SK-N-SH (cell line): Measurements from ENCODE around the gene MRPS18A. TPM values are rescaled to one million over a fixed set of nuclear protein-coding genes. Genes with fewer than 3 reads are reported as not detected.

ENCODE experiments used
- CTCF ChIA-PET: fragments of 300-600, 350-600 bp; formaldehyde crosslinking; extraction: SDS; loops from one replicate; lab custom pipeline; 2021; lab: Yijun Ruan, JAX
- POLR2A ChIA-PET: fragments of 350-600 bp; sonication (Branson Sonifier 250); formaldehyde crosslinking; extraction: SDS; loops from one replicate; lab custom pipeline; 2020; ENCODE audit warnings: antibody characterized with exemption, inconsistent platforms; lab: Yijun Ruan, JAX
- DNase-seq: peaks from one replicate; pipeline ENCODE4 v3.0.0; 2012
- H2AFZ ChIP-seq: fragments of 200-600 bp; sonication (generic); 2 replicates; pipeline ENCODE4 v1.8.1; 2016; ENCODE audit warnings: antibody characterized with exemption, mild to moderate bottlenecking, low read depth
- H3F3A ChIP-seq: fragments of 200-600 bp; sonication (generic); replicated peaks from 2 replicates; pipeline ENCODE3; 2016; ENCODE audit warnings: antibody characterized with exemption, mild to moderate bottlenecking; ENCODE audit not compliant: insufficient read depth
- H3K27ac ChIP-seq, 2 experiments: fragments of 200-500 bp in 1 of 2; fragments of 200-600 bp in 1 of 2; sonication (Bioruptor generic) in 1 of 2; sonication (generic), shearing (Covaris generic) in 1 of 2; 2 replicates each; pipeline versions ENCODE4 v1.5.1 to v1.6.1; 2014 to 2016; ENCODE audit warnings: low read depth in 2 of 2, inconsistent platforms in 1 of 2, low read length in 1 of 2, mild to moderate bottlenecking in 1 of 2, mixed read lengths in 1 of 2
- H3K27me3 ChIP-seq: fragments of 200-600 bp; sonication (generic), shearing (Covaris generic); 2 replicates; pipeline ENCODE4 v1.6.1; 2016; ENCODE audit warnings: mixed run types; ENCODE audit not compliant: insufficient read depth
- H3K36me3 ChIP-seq, 2 experiments: fragments of 200-500 bp in 1 of 2; fragments of 200-600 bp in 1 of 2; sonication (Bioruptor generic) in 1 of 2; sonication (generic) in 1 of 2; replicated peaks in 1 of 2; 2 replicates each; pipeline versions ENCODE3 to v1.5.1; 2014 to 2016; ENCODE audit warnings: low read length in 1 of 2, mild to moderate bottlenecking in 1 of 2; ENCODE audit not compliant: insufficient read depth in 2 of 2, control insufficient read depth in 1 of 2
- H3K4me1 ChIP-seq, 2 experiments: fragments of 200-500 bp in 1 of 2; fragments of 200-600 bp in 1 of 2; sonication (Bioruptor generic) in 1 of 2; sonication (generic), shearing (Covaris generic) in 1 of 2; 2 replicates each; pipeline versions ENCODE4 v1.5.1 to v1.6.1; 2014 to 2016; ENCODE audit warnings: low read depth in 1 of 2, low read length in 1 of 2, mixed run types in 1 of 2; ENCODE audit not compliant: insufficient read depth in 2 of 2, control insufficient read depth in 1 of 2
- H3K4me2 ChIP-seq: fragments of 200-600 bp; sonication (generic), shearing (Covaris generic); 2 replicates; pipeline ENCODE4 v1.6.1; 2017; ENCODE audit warnings: mixed run types
- H3K4me3 ChIP-seq, 2 experiments: fragments of 200-500 bp in 1 of 2; fragments of 200-600 bp in 1 of 2; sonication (Bioruptor generic) in 1 of 2; sonication (generic), shearing (Covaris generic) in 1 of 2; 2 replicates each; pipeline versions ENCODE4 v1.5.1 to v1.8.1; 2014 to 2016; ENCODE audit warnings: low read depth in 2 of 2, inconsistent platforms in 1 of 2, low read length in 1 of 2, mild to moderate bottlenecking in 1 of 2, mixed read lengths in 1 of 2, moderate library complexity in 1 of 2
- H3K79me2 ChIP-seq: fragments of 200-600 bp; sonication (generic); 2 replicates; pipeline ENCODE4 v1.8.1; 2017; ENCODE audit warnings: mild to moderate bottlenecking; ENCODE audit not compliant: insufficient read depth
- H3K9ac ChIP-seq: fragments of 200-600 bp; sonication (generic); 2 replicates; pipeline ENCODE4 v1.6.1; 2017; ENCODE audit warnings: mixed run types
- H3K9me2 ChIP-seq: fragments of 200-600 bp; sonication (generic); 2 replicates; pipeline ENCODE4 v1.6.1; 2017; ENCODE audit warnings: mixed run types
- H3K9me3 ChIP-seq: fragments of 200-600 bp; sonication (generic); 2 replicates; pipeline ENCODE4 v1.6.1; 2017; ENCODE audit warnings: mixed run types, mild to moderate bottlenecking, moderate library complexity
- H4K20me1 ChIP-seq: fragments of 200-600 bp; sonication (generic); 2 replicates; pipeline ENCODE4 v1.6.1; 2017; ENCODE audit warnings: mild to moderate bottlenecking, mixed run types; ENCODE audit not compliant: insufficient read depth
- CHD2 ChIP-seq: fragments of 150-350 bp; IDR thresholded peaks from 2 replicates; pipeline ENCODE4 v1.6.1; 2018; ENCODE audit warnings: low read length; ENCODE audit not compliant: partially characterized antibody
- EP300 ChIP-seq, 2 experiments: IDR thresholded peaks; 2 replicates each; pipeline versions ENCODE4 v1.4.0 to v1.6.1; 2012; ENCODE audit warnings: borderline replicate concordance in 1 of 2, low read depth in 1 of 2, low read length in 1 of 2
- EZH2phosphoT487 ChIP-seq: fragments of 200-600 bp; sonication (generic); IDR thresholded peaks from 2 replicates; pipeline ENCODE4 v1.6.1; 2017; ENCODE audit warnings: low read depth, mixed run types, mild to moderate bottlenecking, antibody characterized with exemption, moderate library complexity, borderline replicate concordance
- FOSL2 ChIP-seq: IDR thresholded peaks from 2 replicates; pipeline ENCODE4 v1.4.0; 2012; ENCODE audit warnings: low read depth, mild to moderate bottlenecking, moderate library complexity, borderline replicate concordance
- FOXJ3 ChIP-seq: sonication (generic); formaldehyde crosslinking; IDR thresholded peaks from 2 replicates; pipeline ENCODE4 v1.5.1; 2020; ENCODE audit warnings: mild to moderate bottlenecking, missing genetic modification reagents
- FOXM1 ChIP-seq: IDR thresholded peaks from 2 replicates; pipeline ENCODE4 v1.4.0; 2012; ENCODE audit warnings: low read depth, mild to moderate bottlenecking
- GABPA ChIP-seq: IDR thresholded peaks from 2 replicates; pipeline ENCODE4 v1.4.0; 2012; ENCODE audit warnings: low read depth, mild to moderate bottlenecking
- IRF3 ChIP-seq: fragments of 150-350 bp; IDR thresholded peaks from 2 replicates; pipeline ENCODE4 v1.6.1; 2016; ENCODE audit warnings: mild to moderate bottlenecking, low read depth, low read length
- JUND ChIP-seq: IDR thresholded peaks from 2 replicates; pipeline ENCODE4 v1.4.0; 2012
- MAX ChIP-seq: IDR thresholded peaks from 2 replicates; pipeline ENCODE4 v1.4.0; 2012; ENCODE audit warnings: low read depth
- MXI1 ChIP-seq: IDR thresholded peaks from 2 replicates; pipeline ENCODE4 v1.6.1; 2012; ENCODE audit warnings: mild to moderate bottlenecking, low read depth, low read length, improper control_type of control experiment
- NRF1 ChIP-seq: IDR thresholded peaks from 2 replicates; pipeline ENCODE4 v1.6.1; 2012; ENCODE audit warnings: low read depth, mild to moderate bottlenecking, low read length
- POLR2AphosphoS5 ChIP-seq: IDR thresholded peaks from 2 replicates; pipeline ENCODE4 v1.6.1; 2012; ENCODE audit warnings: low read depth, low read length
- RCOR1 ChIP-seq: fragments of 150-350 bp; IDR thresholded peaks from 2 replicates; pipeline ENCODE4 v1.6.1; 2017; ENCODE audit warnings: antibody characterized with exemption, low read length
- RXRA ChIP-seq: IDR thresholded peaks from 2 replicates; pipeline ENCODE4 v1.4.0; 2012; ENCODE audit warnings: low read depth, mild to moderate bottlenecking, borderline replicate concordance
- SIN3A ChIP-seq: IDR thresholded peaks from 2 replicates; pipeline ENCODE4 v1.6.1; 2012; ENCODE audit warnings: low read depth, mild to moderate bottlenecking, low read length, moderate library complexity, borderline replicate concordance
- SMC3 ChIP-seq: IDR thresholded peaks from 2 replicates; pipeline ENCODE4 v1.6.1; 2012; ENCODE audit warnings: low read depth, low read length, improper control_type of control experiment
- TAF1 ChIP-seq: IDR thresholded peaks from 2 replicates; pipeline ENCODE4 v1.6.1; 2012; ENCODE audit warnings: low read depth, mild to moderate bottlenecking, low read length, moderate library complexity, borderline replicate concordance
- USF1 ChIP-seq: IDR thresholded peaks from 2 replicates; pipeline ENCODE4 v1.4.0; 2012; ENCODE audit warnings: low read depth, borderline replicate concordance
- USF2 ChIP-seq: fragments of 150-350 bp; IDR thresholded peaks from 2 replicates; pipeline ENCODE4 v1.6.1; 2017; ENCODE audit warnings: antibody characterized with exemption, low read length, low read depth, borderline replicate concordance
- YY1 ChIP-seq: IDR thresholded peaks from 2 replicates; pipeline ENCODE4 v1.4.0; 2012; ENCODE audit warnings: low read depth, mild to moderate bottlenecking
- WGBS: methylation state at CpG from one replicate; pipeline ENCODE4 v1.1.6; 2017; ENCODE audit warnings: low lambda C conversion rate; 5-methylcytosine and 5-hydroxymethylcytosine counted together
- polyA plus RNA-seq, 3 experiments: library from polyadenylated mRNA; depleted of rRNA; stranded (reverse); fragments of >200 nt; gene quantifications; 2 replicates each; pipeline ENCODE4 v1.2.3, GENCODE V29; 2012

The MRPS18A gene
- polyA plus RNA-seq, 1 of the 3 experiments (the other 2 are of a cell fraction) = 57.0 TPM

- Histone ChIP-seq H3F3A (no peaks in the 10 kb centered on the region), H3K27me3 (peaks cover 9% of the 10 kb centered on the region; the same call in 1 of the 2 replicates), H3K79me2 (no peaks in the 10 kb centered on the region), H3K9me2 (no peaks in the 10 kb centered on the region), H3K9me3 (no peaks in the 10 kb centered on the region), H3K27ac (no peak overlapping the region), H3K9ac (no peak overlapping the region), H3K4me1 (peaks cover 0 to 39% of the 10 kb centered on the region in 2 experiments; a peak in 1 of 4 replicates), H2AFZ (no peak overlapping the region), H3K4me3 (no peak overlapping the region), H3K4me2 (no peak overlapping the region), H3K36me3 (no peaks in the 10 kb centered on the region), H4K20me1 (no peaks in the 10 kb centered on the region)
- TF ChIP-seq SMC3 (no peak), CHD2 (no peak), MAX (no peak), FOXJ3 (CRISPR knock-in tag) (no peak), FOSL2 (no peak), POLR2AphosphoS5 (no peak), YY1 (no peak), IRF3 (no peak), TAF1 (no peak), MXI1 (no peak), GABPA (no peak), RCOR1 (no peak), SIN3A (no peak), EP300 (IDR thresholded peaks at IDR 0.05; ENCODE audit: borderline replicate concordance in 1 of 2, low read depth in 1 of 2, low read length in 1 of 2) (no peak)
- 94% methylated on average over 13 of the region's 13 CpGs for WGBS
- DNase-seq = no peak
- POLR2A ChIA-PET = no interaction called here
- CTCF ChIA-PET = interaction anchor here (0.6 to 1.9 kb wide), 5 partner anchors 11 to 367 kb away, joined by 3 to 12 read pairs (median 4); no protein-coding TSS in a partner anchor
Measured at GRCh38 chr6:43713643-43714310, 26.2 kb upstream of the MRPS18A start.

GRCh38 chr6:43712579-43712978 is 25.0 kb upstream of the MRPS18A start:
- CTCF ChIA-PET = interaction anchor here (1.1 to 1.6 kb wide), 3 partner anchors 12 to 46 kb away, joined by 3 to 5 read pairs (median 3); no protein-coding TSS in a partner anchor
- no peaks in the 10 kb centered on the region for H3F3A ChIP-seq
- 88% methylated on average over 6 of the region's 6 CpGs for WGBS

More at GRCh38 chr6:43712579-43712978, 25.0 kb upstream of the MRPS18A start:
- Histone ChIP-seq H3K79me2 (no peaks in the 10 kb centered on the region), H3K4me2 (no peak overlapping the region), H2AFZ (no peak overlapping the region), H3K36me3 (no peaks in the 10 kb centered on the region), H3K9me3 (no peaks in the 10 kb centered on the region), H3K4me3 (no peak overlapping the region), H4K20me1 (no peaks in the 10 kb centered on the region)
- DNase-seq = no peak
- TF ChIP-seq TAF1 (no peak), USF2 (no peak), FOSL2 (no peak), SIN3A (no peak), MXI1 (no peak), RXRA (no peak), IRF3 (no peak), EZH2phosphoT487 (no peak), NRF1 (no peak), JUND (no peak), USF1 (no peak), MAX (no peak), FOXM1 (no peak)
- TF ChIP-seq, all 33 proteins: peak for 0
- H3K9me2 ChIP-seq = no peaks in the 10 kb centered on the region
- peaks cover 0 to 34% of the 10 kb centered on the region in 2 experiments; a peak in 1 of 4 replicates for H3K4me1 ChIP-seq
- no peak overlapping the region for H3K27ac ChIP-seq
- no peak overlapping the region for H3K9ac ChIP-seq
- POLR2A ChIA-PET = no interaction called here
- H3K27me3 ChIP-seq = peaks cover 9% of the 10 kb centered on the region; the same call in 1 of the 2 replicates
